SKM-1 treated with dmso at 0.1 percent for 144 hours (cell line): Measurements from ENCODE around the gene CYP2A13.
"Not testable (repeated sequence)": the region's sequence is repeated elsewhere in the genome, so short reads cannot be mapped to it uniquely, and the experiment has no call there.

Experiments used
- DNase-seq: peaks from one replicate; lab custom pipeline; 2025; ENCODE audit not compliant: unreplicated experiment; lab: John Stamatoyannopoulos, UW

The CYP2A13 gene, protein sequence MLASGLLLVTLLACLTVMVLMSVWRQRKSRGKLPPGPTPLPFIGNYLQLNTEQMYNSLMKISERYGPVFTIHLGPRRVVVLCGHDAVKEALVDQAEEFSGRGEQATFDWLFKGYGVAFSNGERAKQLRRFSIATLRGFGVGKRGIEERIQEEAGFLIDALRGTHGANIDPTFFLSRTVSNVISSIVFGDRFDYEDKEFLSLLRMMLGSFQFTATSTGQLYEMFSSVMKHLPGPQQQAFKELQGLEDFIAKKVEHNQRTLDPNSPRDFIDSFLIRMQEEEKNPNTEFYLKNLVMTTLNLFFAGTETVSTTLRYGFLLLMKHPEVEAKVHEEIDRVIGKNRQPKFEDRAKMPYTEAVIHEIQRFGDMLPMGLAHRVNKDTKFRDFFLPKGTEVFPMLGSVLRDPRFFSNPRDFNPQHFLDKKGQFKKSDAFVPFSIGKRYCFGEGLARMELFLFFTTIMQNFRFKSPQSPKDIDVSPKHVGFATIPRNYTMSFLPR

DNA sequence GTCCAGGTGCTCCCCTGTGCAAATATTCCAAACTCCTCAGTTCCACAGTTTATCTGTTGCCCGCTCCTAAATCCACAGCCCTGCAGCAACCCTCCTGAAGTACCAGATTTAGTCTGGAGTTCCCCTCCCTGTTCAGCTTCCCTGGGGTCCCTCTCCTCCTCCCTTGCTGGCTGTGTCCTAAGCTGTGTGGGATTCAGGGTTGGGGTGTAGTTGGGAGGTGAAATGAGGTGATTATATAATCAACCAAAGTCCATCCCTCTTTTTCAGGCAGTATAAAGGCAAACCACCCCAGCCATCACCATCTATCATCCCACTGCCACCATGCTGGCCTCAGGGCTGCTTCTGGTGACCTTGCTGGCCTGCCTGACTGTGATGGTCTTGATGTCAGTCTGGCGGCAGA is at the start of gene CYP2A13:
CYP2A13 (plus strand) TSS at position 301 of the 400 bp plus-strand sequence; CDS start at position 322, 21 bp downstream.
- no peak for DNase-seq

DNA sequence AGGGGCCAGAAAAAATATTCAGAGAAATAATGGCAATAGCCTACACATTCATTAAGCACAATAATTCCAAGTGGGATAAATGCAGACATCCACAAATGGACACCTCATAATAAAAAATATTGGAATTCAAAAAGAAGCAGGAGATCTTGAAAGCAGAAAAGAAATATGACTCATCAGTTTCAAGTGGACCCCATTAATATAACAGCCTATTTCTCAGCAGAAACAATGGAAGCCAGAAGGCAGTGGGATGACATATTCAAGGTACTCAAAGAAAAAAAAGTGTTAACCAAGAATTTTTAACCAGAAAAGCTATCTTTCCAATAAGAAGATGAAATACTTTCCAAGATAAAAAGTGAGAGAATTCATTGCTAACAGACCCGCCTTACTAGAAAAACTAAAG is 48.4 kb upstream of the CYP2A13 start:
- DNase-seq, result no peak

DNA sequence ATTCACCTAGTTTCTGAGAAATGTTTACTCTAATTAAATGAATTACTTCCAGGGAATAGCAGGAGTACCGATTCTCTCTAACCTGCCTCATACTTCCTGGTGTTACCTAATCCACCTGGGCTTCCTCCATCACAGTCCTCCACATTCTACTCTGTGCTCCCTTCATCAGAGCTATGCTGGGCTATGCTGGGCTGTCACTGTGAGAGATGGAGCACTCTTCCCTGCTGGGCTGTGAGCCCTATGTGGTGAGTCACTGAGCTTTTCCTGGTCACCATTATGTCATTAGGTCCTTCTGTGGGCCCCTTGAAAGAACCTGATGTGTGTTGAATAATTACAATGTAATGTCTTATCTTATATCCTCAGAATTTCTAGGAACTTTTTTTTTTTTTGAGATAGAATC is 43.2 kb upstream of the CYP2A13 start:
- DNase-seq, result not testable (repeated sequence)

DNA sequence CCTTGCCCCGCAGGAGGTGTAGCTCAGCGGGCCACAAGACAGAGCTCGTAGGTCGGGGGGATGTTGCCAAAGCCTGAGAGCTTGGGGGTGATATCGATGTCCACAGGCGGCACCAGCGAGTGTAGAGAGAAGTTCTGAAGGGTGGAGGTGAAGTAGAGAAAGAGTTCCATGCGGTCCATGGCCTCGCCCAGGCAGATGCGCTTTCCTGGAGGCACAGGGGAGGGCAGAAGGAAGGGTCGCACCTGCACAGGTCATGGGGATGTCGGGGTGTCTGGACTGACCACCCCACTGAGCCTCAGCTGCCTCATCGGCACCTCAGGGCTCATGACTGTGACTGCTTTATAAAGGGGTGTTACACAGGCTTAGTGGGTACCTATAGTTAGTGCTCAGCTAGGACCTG is 37.8 kb upstream of the CYP2A13 start:
- DNase-seq, result no peak

DNA sequence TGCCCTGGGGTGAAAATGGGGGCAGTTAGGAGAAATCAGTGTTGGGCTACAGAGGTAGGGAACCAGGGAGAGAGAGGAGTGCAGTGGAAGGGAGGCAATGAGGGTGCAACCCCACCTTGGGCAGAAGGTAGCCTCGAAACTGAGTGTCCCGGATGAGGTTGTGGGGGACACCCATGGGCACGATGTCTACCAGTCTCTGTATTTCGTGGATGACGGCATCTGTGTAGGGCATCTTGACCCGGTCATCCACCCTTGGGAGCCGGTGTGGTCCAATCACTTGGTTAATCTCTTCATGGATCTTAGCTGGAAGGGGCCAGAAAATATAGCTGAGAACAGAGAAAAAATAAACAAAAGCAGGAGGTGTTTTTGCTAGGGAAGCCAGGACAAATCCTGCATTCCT is 36.1 kb upstream of the CYP2A13 start:
- DNase-seq, result not testable (repeated sequence)

DNA sequence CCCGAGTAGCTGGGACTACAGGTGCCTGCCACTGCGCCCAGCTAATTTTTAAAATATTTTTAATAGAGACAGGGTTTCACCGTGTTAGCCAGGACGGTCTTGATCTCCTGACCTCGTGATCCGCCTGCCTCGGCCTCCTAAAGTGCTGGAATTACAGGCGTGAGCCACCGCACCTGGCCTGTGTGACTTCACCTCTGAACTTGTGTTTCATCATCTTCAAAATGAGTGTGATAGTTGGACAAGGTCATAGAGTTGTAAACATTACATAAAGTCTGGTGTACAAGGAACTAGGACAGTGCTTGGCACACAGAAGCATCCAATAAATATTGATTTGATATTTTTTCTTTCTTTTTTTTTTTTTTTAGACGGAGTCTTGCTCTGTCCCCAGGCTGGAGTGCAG is 34.9 kb upstream of the CYP2A13 start:
- not testable (repeated sequence) for DNase-seq

DNA sequence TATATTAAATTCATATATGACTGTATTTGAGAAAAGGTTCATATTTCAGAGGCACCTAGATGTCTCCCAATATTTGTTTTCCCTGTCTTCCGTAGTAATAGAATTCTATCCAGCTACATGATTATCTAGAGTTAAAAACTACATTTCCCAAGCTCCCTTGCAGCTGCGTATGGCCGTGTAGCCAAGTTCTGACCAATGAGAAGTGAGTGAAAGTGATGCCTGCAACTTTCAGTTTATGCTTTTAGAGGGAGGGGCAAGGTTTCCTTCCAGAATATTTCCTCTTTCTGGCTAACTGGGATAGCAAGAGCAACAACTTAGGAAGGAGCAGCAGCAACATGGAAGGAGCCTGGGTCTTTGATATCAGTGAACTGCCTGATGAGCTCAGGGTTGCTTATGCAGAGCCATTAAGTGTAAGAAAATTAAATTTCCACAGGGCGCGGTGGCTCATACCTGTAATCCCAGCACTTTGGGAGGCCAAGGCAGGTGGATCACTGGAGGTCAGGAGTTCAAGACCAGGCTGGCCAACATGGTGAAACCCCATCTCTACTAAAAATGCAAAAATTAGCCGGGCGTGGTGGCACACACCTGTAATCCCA is 23.2 kb upstream of the CYP2A13 start:
- no peak for DNase-seq

DNA sequence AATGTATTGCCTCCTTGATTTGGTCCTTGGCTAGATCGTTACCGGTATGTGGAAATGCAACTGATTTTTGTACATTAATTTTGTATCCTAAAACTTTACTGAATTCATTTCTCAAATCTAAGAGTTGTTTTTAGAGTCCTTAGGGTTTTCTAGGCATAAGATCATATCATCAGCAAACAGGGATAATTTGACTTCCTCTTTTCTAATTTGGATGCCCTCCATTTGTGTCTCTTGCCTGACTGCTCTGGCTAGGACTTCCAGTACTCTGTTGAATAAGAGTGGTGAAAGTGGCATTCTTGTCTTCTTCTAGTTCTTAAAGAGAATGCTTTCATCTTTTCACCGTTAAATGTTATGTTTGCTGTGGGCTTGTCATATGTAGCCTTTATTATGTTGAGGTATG is 12.0 kb upstream of the CYP2A13 start:
- no peak for DNase-seq

DNA sequence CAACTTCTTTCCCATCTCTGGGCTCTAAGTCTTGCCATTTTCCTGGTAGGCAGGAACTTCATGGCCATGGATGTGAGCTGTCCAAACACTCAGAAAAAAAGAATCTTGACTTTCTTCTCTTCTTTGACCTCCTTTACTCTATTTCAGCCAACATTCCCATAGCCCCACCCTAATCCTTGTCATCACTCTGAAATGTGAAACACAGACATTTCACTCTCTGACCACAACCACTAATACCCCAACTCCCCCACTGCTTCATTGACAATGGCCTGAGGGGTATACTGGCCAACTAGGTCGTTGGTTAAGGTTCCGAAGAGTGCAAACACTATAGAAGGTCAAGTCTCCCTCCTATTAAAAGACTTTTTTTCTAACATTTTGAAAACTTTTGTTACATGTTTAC is 4.7 kb upstream of the CYP2A13 start:
- no peak for DNase-seq

DNA sequence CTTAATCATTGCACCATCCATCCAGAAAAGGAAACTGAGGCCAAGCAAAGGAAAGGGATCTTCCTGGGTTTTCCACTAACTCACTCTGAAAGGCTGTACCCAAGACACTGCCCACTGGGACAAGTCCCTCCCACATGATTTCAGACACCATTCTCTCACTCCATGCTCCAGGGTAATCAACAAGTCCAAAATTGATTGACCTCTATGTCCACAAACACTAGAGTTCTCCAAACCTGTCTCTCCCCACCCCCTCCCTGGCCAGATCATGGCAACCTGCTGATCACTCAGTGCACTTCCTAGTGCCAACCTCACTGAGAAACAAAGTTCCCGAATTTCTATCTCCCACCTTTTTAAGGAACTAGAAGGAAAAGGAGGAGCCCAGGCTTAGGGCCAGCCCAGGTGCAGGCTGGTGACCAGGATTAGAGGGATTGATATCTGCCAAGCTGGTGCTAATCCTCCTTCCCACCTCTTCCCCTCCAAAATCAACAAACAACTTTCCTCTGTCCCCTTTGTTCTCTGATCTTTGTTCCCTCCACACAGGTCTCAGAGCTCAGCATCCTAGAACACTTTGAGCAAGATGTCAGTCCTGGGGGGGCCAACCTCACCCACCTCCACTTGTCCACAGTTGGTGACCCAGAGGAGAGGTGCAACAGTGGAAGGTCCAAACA is 2.4 kb upstream of the CYP2A13 start:
- DNase-seq, result no peak

DNA sequence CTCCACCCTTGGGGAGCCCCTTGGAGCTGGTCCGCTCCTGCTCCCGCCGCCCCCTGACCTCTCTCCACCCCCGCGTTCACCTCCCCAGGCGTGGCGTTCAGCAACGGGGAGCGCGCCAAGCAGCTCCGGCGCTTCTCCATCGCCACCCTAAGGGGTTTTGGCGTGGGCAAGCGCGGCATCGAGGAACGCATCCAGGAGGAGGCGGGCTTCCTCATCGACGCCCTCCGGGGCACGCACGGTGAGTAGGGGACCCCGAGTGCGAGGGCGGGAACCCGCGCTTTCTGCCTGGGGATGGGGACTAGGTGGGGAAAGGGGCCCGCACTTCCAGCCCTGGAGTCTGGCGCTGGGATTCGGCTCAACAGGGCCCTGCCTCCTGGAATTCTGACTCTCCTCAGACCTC is 1.7 kb downstream of the CYP2A13 start:
- no peak for DNase-seq

DNA sequence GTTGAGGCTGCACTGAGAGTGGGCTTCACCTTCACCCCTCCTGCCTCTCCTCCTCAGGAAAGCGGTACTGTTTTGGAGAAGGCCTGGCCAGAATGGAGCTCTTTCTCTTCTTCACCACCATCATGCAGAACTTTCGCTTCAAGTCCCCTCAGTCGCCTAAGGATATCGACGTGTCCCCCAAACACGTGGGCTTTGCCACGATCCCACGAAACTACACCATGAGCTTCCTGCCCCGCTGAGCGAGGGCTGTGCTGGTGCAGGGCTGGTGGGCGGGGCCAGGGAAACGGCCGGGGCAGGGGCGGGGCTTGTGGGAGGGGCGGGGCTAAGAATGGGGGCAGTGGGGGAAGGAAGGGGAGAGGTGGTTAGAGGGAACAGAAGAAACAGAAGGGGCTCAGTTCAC is 7.5 kb downstream of the CYP2A13 start:
- DNase-seq, result no peak

DNA sequence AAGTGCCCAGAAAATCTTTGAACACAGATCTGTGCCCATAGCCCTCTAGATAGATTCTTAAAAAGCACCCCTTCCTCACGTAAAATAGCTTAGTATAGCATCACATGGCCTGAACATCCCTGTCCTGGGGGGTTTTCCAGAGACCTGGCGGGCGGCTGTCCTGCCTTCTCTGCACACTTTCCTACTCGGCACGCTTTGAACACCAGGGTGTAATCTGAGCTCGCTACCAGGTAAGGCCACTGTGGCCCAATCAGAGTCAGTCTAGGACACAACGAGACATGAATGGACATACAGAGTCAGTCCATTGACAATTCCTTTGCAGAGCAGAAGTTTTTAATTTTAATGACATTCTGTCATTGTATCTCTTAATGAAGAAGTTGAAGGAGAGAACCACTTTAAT is 8.1 kb downstream of the CYP2A13 start:
- DNase-seq, result no peak

DNA sequence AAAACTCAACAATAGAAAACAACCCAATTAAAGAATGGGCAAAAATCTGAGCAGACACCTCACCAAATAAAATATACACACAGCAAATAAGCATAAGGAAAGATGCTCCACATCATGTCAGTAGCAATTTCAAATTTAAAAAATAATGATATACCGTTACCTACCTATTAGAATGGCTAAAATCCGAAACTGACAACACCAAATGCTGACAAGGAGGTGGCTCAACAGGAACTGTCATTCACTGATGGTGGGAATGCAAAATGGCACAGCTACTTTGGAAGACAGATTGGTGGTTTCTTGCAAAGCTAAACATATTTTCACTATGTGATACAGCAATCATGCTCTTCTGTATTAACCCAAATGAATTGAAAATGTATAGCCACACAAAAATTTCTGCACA is 9.1 kb downstream of the CYP2A13 start:
- no peak for DNase-seq

DNA sequence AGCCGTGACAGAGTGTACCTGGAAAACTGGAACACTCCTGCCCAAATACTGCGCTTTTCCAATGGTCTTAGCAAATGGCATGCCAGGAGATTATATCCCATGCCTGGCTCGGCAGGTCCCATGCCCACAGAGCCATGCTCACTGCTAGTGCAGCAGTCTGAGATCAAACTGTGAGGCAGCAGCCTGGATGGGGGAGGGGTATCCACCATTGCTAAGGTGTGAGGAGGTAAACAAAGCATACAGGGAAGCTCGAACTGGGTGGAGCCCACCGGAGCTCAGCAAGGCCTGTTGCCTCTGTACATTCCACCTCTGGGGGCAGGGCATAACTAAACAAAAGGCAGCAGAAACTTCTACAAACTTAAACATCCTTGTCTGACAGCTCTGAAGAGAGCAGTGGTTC is 10.5 kb downstream of the CYP2A13 start:
- no peak for DNase-seq

DNA sequence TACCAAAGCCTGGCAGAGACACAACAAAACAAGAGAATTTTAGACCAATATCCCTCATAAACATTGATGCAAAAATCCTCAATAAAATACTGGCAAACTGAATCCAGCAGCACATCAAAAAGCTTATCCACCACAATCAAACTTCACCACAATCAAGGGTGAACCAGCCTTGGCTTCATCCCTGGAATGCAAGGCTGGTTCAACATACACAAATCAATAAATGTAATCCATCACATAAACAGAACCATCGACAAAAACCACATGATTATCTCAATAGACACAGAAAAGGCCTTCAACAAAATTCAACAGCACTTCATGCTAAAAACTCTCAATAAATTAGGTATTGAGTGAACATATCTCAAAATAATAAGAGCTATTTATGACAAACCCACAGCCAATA is 14.0 kb downstream of the CYP2A13 start:
- DNase-seq, result not testable (repeated sequence)

DNA sequence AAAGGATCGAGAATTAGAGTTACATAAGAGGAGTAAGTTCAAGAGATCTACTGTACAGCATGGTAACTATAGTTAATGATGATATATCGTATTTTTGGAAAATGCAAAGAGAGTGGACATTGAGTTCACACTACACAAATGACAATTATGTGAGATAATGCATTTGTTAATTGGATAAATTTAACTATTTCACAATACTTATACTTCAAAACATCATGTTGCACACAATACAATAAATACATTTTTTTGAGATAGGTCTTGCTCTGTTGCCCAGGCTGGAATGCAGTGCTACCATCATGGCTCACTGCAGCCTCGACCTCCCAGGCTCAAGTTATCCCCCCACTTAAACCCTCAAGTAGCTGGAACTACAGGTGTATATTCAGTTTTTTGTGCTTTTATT is 17.9 kb downstream of the CYP2A13 start:
- DNase-seq, result no peak

DNA sequence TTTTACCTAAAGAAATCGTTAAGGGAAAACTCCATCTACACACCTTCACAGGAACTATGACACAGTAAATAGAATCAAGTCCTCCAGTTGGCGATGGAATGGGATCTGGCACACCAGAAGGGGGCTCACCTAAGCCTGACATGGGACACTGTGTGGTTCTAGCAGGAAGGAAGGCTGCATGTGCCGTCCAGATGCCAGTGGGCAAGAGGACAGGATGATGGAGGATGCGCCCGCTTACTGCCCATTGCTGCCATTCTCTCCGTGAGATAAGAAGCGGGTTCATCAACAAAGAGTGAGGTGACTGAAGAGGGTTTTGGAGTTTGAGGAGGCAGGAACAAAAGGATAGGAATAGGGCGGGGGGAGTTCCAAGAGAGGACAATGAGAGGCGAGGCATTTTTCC is 23.0 kb downstream of the CYP2A13 start:
- DNase-seq, result no peak

DNA sequence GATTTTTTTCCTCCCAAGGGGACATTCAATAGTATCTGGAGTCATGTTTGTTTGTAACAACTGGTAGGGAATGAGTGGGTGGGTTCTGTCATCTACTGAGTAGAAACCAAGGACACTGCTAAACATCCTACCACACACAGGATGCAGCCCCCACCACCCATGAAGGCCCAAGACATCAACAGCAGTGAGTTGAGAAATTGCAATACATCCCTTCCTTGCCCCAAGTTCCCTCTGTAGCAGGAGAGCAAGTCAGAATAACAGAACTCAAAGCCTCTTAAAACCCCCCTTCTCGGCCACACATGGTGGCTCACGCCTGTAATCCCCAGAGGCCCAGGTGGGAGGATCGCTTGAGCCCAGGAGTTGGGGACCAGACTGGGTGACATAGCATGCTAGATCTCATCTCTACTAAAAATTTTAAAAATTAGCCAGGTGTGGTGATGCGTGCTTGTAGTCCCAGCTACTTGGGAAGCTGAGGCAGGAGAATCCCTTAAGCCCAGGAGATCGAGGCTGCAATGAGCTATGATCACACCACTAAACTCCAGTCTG is 23.6 kb downstream of the CYP2A13 start:
- no peak for DNase-seq

DNA sequence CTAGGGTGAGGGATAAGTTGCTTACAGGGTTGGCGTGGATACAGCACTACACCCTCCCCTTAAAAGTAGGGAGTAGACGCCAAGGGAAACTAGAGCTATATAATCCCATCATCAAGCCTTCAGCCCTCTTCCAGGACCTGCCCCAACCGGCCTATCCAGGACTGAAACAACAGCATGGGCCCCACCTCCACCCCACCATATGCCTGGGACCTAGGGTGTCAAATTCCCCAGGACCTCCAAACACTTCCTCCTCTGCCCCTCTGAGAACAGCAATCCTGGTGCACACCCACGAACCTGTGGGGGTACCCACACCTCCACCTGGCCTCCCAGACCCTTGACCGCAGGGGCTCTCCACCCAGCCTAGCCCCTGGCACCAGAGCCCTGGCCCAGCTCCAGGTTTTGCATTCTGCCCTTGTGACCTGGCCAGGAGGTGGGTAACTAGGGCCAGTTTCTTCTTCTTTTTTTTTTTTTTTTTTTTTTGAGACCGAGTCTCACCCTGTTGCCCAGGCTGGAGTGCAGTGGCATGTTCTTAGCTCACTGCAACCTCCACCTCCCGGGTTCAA is 24.6 kb downstream of the CYP2A13 start:
- no peak for DNase-seq

DNA sequence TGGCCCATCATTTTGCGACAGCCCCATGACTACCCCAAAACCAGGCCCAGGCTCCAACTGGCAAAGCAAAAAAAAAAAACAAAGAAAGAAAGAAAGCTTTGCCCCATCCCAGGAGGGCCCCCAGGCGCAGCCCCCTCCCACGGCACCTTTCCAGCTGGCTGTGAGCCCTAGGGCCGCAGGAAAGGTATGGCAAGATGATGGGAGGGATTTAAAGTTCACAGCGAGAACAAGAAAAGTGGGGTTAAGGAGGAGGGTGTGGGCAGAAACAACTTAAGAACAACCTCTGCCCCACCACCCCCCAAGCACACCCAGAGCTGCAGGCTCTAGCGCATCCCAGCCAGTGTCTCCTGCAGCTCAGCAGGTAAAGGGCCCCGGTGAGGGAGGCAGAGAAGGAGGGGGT is 25.9 kb downstream of the CYP2A13 start, which contains the start of gene CYP2F1:
CYP2F1 (plus strand) TSS at position 301 of the 400 bp plus-strand sequence. CDS start 1,757 bp downstream, outside the sequence.
- no peak for DNase-seq
